Caco-2 (cell line): Measurements from ENCODE around the gene STX5. TPM values are rescaled to one million over a fixed set of nuclear protein-coding genes. Genes with fewer than 3 reads are reported as not detected.

ENCODE experiments used
- BruUV-seq: library from RNA; stranded (reverse); fragments of 400-500 nt; replicated peaks from 2 replicates; lab custom pipeline; 2021; lab: Mats Ljungman, UMichigan
- CTCF ChIA-PET: fragments of 300-600 bp; sonication (Branson Sonifier 250); formaldehyde crosslinking; loops from one replicate; lab custom pipeline; 2022; ENCODE audit warnings: antibody characterized with exemption; lab: Charles Lee
- POLR2A ChIA-PET: fragments of 300-600 bp; sonication (Branson Sonifier 250); formaldehyde crosslinking; loops from one replicate; lab custom pipeline; 2022; ENCODE audit warnings: antibody characterized with exemption; lab: Charles Lee
- DNase-seq, 2 experiments: peaks; one replicate each; pipeline versions ENCODE4 v3.0.0 to v3.0.0-alpha.2; 2020 to 2022
- H3K27me3 ChIP-seq: replicated peaks from 2 replicates; pipeline ENCODE4 v1.6.0; 2011; ENCODE audit warnings: low read length; ENCODE audit not compliant: control insufficient read depth, insufficient read depth
- H3K36me3 ChIP-seq: 2 replicates; pipeline ENCODE4 v1.5.1; 2011; ENCODE audit warnings: low read length; ENCODE audit not compliant: control insufficient read depth, insufficient read depth
- H3K4me1 ChIP-seq: fragments of 250-450 bp; sonication (Bioruptor Pico); 2 replicates; pipeline ENCODE4 v1.5.1; 2020; ENCODE audit warnings: mild to moderate bottlenecking
- H3K4me3 ChIP-seq: 2 replicates; pipeline ENCODE4 v1.5.1; 2011; ENCODE audit warnings: low read depth, mild to moderate bottlenecking, control low read depth, low read length
- H3K9me3 ChIP-seq: fragments of 250-450 bp; sonication (Bioruptor Pico); 2 replicates; pipeline ENCODE4 v1.5.1; 2020; ENCODE audit warnings: mild to moderate bottlenecking, moderate library complexity
- H3K27ac Mint-ChIP-seq: one replicate; pipeline ENCODE4 v1.8.0; 2022; ENCODE audit warnings: mixed read lengths; ENCODE audit not compliant: unreplicated experiment
- H3K27me3 Mint-ChIP-seq: one replicate; pipeline ENCODE4 v1.8.0; 2022; ENCODE audit warnings: mixed read lengths; ENCODE audit not compliant: insufficient read depth, unreplicated experiment
- H3K36me3 Mint-ChIP-seq: one replicate; pipeline ENCODE4 v1.8.0; 2022; ENCODE audit warnings: mild to moderate bottlenecking, mixed read lengths; ENCODE audit not compliant: insufficient read depth, unreplicated experiment
- H3K4me1 Mint-ChIP-seq: one replicate; pipeline ENCODE4 v1.8.0; 2022; ENCODE audit warnings: low read depth, mixed read lengths; ENCODE audit not compliant: unreplicated experiment
- H3K4me3 Mint-ChIP-seq: one replicate; pipeline ENCODE4 v1.8.0; 2022; ENCODE audit warnings: mild to moderate bottlenecking, moderate library complexity, mixed read lengths; ENCODE audit not compliant: unreplicated experiment
- H3K9me3 Mint-ChIP-seq: one replicate; pipeline ENCODE4 v1.8.0; 2022; ENCODE audit warnings: mixed read lengths; ENCODE audit not compliant: unreplicated experiment
- intact Hi-C: fragments of 100-400 bp; cut with micrococcal nuclease; formaldehyde crosslinking; loops from one replicate; pipeline ENCODE4 v1.10.0; 2022; ENCODE audit not compliant: unreplicated experiment
- total RNA-seq: library from RNA; stranded (reverse); gene quantifications from 2 replicates; pipeline ENCODE4 v1.2.3, GENCODE V29; 2022
- TF ChIP-seq, protein P1 (sequence below), 2 experiments: fragments of 200-600 bp in 1 of 2; IDR thresholded peaks; 1 replicate in 1 of 2; 2 replicates in 1 of 2; pipeline versions ENCODE4 v1.5.1 to v1.8.0; 2011 to 2022; ENCODE audit warnings: antibody characterized with exemption in 1 of 2, control low read depth in 1 of 2, inconsistent platforms in 1 of 2, low read depth in 1 of 2, low read length in 1 of 2, mild to moderate bottlenecking in 1 of 2, moderate library complexity in 1 of 2; ENCODE audit not compliant: insufficient read depth in 1 of 2, severe bottlenecking in 1 of 2, unreplicated experiment in 1 of 2

STX5 gene
- total RNA-seq, 1 experiment from 2014 or later = 44.2 TPM

DNA sequence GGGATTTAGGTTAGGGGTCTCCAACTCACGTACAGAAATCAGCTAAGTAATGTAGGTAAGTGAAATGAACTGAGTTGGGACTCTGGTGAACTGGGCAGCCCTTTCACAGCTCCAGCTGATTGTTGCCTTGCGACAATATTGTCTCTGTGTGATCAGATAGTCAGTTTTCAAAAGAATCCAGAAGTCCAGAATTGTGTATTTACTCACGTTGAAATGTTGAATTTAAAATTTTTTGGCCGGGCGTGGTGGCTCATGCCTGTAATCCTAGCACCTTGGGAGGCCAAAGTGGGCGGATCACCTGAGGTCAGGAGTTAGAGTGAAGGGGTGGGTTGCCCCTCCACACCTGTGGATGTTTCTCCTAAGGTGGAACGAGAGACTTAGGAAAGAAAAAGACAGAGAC, 26.4 kb upstream of the STX5 start:
- Mint-ChIP-seq H3K4me1 (peaks cover 42% of the 10 kb centered on the region), H3K27ac (peak overlapping the region; percentile 85), H3K27me3 (no peaks in the 10 kb centered on the region), H3K36me3 (peaks cover 86% of the 10 kb centered on the region), H3K9me3 (no peaks in the 10 kb centered on the region), H3K4me3 (peak overlapping the region; percentile 77)
- H3K9me3 ChIP-seq = no peaks in the 10 kb centered on the region
- H3K4me1 ChIP-seq = peaks cover 40% of the 10 kb centered on the region
- CTCF ChIA-PET = interaction anchor here (0.7 to 0.9 kb wide), 2 partner anchors 72 to 104 kb away, joined by 4 to 5 read pairs; partner anchors contain the start of gene ZBTB3
- peak; percentile 56 to 71 for DNase-seq
- TF ChIP-seq, protein P1, sequence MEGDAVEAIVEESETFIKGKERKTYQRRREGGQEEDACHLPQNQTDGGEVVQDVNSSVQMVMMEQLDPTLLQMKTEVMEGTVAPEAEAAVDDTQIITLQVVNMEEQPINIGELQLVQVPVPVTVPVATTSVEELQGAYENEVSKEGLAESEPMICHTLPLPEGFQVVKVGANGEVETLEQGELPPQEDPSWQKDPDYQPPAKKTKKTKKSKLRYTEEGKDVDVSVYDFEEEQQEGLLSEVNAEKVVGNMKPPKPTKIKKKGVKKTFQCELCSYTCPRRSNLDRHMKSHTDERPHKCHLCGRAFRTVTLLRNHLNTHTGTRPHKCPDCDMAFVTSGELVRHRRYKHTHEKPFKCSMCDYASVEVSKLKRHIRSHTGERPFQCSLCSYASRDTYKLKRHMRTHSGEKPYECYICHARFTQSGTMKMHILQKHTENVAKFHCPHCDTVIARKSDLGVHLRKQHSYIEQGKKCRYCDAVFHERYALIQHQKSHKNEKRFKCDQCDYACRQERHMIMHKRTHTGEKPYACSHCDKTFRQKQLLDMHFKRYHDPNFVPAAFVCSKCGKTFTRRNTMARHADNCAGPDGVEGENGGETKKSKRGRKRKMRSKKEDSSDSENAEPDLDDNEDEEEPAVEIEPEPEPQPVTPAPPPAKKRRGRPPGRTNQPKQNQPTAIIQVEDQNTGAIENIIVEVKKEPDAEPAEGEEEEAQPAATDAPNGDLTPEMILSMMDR (IDR thresholded peaks at IDR 0.05; ENCODE audit: insufficient read depth in 1 of 2, low read depth in 1 of 2, low read length in 1 of 2, severe bottlenecking in 1 of 2, unreplicated experiment in 1 of 2) = no peak
- BruUV-seq = no TSS peak
- H3K36me3 ChIP-seq = peaks cover 8% of the 10 kb centered on the region
- POLR2A ChIA-PET = interaction anchor here (0.6 to 4.0 kb wide), 7 partner anchors 15 to 131 kb away, joined by 3 to 32 read pairs (median 6); partner anchors contain the start of genes HNRNPUL2 and STX5
- H3K4me3 ChIP-seq = peak overlapping the region; percentile 92; the same call in 1 of the 2 replicates
- no peaks in the 10 kb centered on the region for H3K27me3 ChIP-seq
- intact Hi-C loops = loop anchor here (10.0 kb wide), 1 partner anchor 133 kb away; the partner anchor contains the start of genes HNRNPUL2 and TTC9C

- POLR2A ChIA-PET = interaction anchor here (0.6 to 4.0 kb wide), 11 partner anchors 14 to 1528 kb away, joined by 3 to 32 read pairs (median 5); partner anchors contain the start of genes HNRNPUL2, STX5 and TMEM179B
- TF ChIP-seq, protein P1 (IDR thresholded peaks at IDR 0.05; ENCODE audit: insufficient read depth in 1 of 2, low read depth in 1 of 2, low read length in 1 of 2, severe bottlenecking in 1 of 2, unreplicated experiment in 1 of 2) = no peak
- no peaks in the 10 kb centered on the region for H3K27me3 Mint-ChIP-seq
Measured at GRCh38 chr11:62857541-62857982, 25.7 kb upstream of the STX5 start.

DNA sequence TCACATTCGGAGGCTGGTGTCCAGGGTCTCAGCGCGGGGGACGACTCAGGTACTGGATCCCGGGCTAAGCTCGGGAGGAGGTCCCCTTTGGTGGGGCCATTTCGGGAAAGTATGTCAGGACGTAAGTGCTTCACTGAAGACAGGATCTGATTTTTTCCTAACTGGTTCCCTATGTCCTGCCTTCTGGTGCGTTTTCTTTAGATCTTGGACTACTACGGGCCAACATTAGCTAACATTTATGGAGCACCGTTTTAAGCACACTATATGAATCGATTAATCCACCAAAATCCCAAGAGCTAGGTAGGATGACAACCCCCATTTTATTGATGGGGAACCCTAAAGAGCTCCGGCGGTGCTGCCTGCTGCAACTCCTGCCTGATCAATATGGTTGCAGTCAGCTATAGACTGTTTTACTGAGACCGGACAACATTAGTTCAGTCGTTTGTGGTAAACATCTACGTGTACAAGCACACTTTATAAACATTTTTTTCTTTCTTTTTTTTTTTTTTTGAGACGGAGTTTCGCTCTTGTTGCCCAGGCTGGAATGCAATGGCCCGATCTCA, 24.6 kb upstream of the STX5 start:
- peaks cover 52% of the 10 kb centered on the region for H3K4me1 ChIP-seq
- no peaks in the 10 kb centered on the region for H3K27me3 Mint-ChIP-seq
- TF ChIP-seq, protein P1 (IDR thresholded peaks at IDR 0.05; ENCODE audit: insufficient read depth in 1 of 2, low read depth in 1 of 2, low read length in 1 of 2, severe bottlenecking in 1 of 2, unreplicated experiment in 1 of 2) = no peak
- peaks cover 48% of the 10 kb centered on the region for H3K4me1 Mint-ChIP-seq
- intact Hi-C loops = loop anchor here (1.0 to 10.0 kb wide), 3 partner anchors 14 to 132 kb away; partner anchors contain the start of genes HNRNPUL2 and TTC9C
- H3K4me3 Mint-ChIP-seq = peak overlapping the region; percentile 77
- POLR2A ChIA-PET = interaction anchor here (0.5 to 4.0 kb wide), 19 partner anchors 13 to 283 kb away, joined by 3 to 59 read pairs (median 7); partner anchors contain the start of genes B3GAT3, C11orf98, CSKMT and EEF1G
- BruUV-seq = TSS peak; percentile 87
- peaks cover 93% of the 10 kb centered on the region for H3K36me3 Mint-ChIP-seq
- no peaks in the 10 kb centered on the region for H3K9me3 Mint-ChIP-seq
- CTCF ChIA-PET = interaction anchor here (0.7 to 1.8 kb wide), 5 partner anchors 24 to 128 kb away, joined by 3 to 7 read pairs (median 4); partner anchors contain the start of genes SLC3A2, TMEM179B and TTC9C
- peak overlapping the region; percentile 92 for H3K4me3 ChIP-seq
- H3K27me3 ChIP-seq = no peaks in the 10 kb centered on the region
- peak overlapping the region; percentile 85 for H3K27ac Mint-ChIP-seq
- no peak for DNase-seq
- H3K9me3 ChIP-seq = no peaks in the 10 kb centered on the region
- H3K36me3 ChIP-seq = peaks cover 13% of the 10 kb centered on the region

More at GRCh38 chr11:62857541-62857982, 25.7 kb upstream of the STX5 start:
- Mint-ChIP-seq H3K36me3 (peaks cover 88% of the 10 kb centered on the region), H3K9me3 (no peaks in the 10 kb centered on the region), H3K4me3 (peak overlapping the region; percentile 77), H3K4me1 (peaks cover 42% of the 10 kb centered on the region), H3K27ac (peak overlapping the region; percentile 85)
- Histone ChIP-seq H3K27me3 (no peaks in the 10 kb centered on the region), H3K36me3 (peaks cover 11% of the 10 kb centered on the region), H3K4me1 (peaks cover 47% of the 10 kb centered on the region), H3K4me3 (peak overlapping the region; percentile 92), H3K9me3 (no peaks in the 10 kb centered on the region)
- intact Hi-C loops = loop anchor here (2.0 to 10.0 kb wide), 2 partner anchors 15 to 133 kb away; partner anchors contain the start of genes HNRNPUL2 and TTC9C
- no TSS peak for BruUV-seq
- peak; percentile 49 to 62 for DNase-seq
- CTCF ChIA-PET = interaction anchor here (0.7 to 0.9 kb wide), 2 partner anchors 71 to 104 kb away, joined by 4 to 5 read pairs; partner anchors contain the start of gene ZBTB3
